Activated effector memory CD4-positive, alpha-beta T cell treated with Interleukin-2 at 50 U/mL for 16 hours (primary cell): ENCODE data around the gene LAIR2.
"Not testable (repeated sequence)": the region's sequence is repeated elsewhere in the genome, so short reads cannot be mapped to it uniquely, and the experiment has no call there.

Experiments used
- DNase-seq: peaks from one replicate; pipeline ENCODE4 v3.0.0-alpha.2; 2020

The LAIR2 gene

DNA sequence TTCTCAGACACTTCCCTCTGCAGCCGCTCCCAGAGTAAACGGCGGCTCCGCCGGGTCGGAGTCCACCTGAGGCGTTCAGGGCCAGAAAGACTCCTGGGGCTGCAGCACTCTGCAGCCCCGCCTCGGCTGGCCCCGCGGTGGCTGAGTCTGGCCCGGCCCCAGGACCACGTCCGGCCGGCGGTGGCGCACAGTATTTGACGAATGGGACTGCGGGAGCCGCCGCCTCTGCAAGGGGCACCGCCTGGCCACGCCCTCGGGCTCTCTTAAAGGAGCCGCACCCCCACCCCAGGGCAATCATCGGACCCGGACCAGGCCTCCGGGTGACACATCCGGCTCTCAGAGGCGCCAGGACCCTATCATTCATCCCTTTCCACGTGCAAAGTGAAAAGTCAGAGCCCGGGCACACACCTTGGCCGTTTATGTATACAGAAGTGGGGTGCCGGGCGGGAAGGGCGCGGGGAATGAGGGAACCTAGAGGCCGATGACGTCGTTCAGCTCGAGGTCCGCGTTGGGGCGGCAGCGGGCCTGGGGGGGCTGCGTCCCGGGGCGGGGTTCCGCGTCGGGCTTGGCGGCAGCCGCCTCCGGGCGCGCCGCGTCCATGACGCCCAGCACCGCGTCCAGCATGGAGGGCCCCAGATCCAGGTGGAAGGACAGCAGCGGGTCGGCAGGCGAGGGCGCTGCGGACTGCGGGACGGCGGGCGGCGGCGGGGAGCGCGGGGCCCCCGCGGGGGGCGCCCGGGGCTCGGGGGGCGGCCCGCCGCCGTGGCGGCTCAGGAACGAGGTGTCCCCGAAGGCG, 37.8 kb upstream of the LAIR2 start:
- DNase-seq: peak; percentile 58

DNA sequence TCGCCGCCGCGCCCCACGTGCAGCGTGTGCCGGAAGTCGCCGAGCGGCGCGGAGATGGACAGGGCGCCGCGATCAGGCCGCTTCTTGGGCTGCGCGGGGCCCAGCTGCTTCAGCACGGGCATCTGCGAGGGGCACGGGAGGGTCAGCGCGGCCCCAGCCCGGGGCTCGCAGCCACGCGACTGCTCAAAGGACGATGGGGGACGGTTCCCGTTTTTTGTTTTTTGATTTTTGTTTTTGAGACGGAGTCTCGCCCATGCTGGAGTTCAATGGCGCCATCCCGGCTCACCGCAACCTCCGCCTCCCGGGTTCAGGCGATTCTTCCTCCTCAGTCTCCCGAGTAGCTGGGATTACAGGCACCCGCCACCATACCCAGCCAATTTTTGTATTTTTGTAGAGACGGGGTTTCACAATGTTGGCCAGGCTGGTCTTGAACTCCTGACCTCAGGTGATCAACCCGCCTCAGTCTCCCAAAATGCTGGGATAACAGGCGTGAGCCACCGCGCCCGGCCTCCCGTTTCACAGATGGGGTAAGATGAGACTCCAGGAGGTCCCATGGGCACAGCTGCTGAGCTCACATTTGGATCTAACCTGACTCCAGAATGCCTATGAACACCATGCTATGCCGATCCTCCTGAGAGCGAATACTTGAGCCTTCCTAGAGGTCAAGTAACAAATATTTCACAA, 37.1 kb upstream of the LAIR2 start:
- no peak for DNase-seq

DNA sequence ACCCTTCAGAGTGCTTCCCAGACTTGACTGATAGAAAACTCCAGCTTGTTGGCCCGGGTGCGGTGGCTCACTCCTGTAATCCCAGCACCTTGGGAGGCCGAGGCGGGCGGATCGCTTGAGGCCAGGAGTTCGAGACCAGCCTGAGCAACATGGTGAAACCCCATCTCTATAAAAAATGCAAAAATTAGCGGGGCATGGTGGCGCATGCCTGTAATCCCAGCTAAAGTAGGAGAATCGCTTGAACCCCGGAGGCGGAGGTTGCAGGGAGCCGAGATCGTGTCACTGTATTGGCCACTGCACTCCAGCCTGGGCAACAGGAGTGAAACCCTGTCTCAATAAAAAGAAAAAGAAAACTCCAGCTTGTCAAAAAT, 36.5 kb upstream of the LAIR2 start:
- DNase-seq: not testable (repeated sequence)

DNA sequence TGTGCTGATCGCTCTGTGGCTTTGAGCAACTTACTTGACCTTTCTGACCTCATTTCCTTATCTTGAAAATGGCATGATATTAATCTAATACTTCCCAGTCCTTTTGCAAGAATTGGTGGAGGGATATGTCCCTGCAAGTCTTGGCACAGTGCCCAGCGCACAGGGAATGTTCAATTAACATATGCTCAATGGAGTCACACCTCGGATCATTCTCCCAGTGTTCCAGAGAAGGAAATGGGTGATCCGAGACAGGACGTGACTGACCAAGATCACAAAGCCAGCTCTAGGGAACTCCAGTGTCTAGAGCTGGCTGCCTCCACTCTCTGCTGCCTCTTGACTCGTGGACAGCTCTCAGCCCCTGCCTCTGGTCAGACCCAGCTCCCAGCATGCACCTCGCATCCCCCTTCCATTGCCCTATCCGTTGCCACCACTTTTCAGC, 33.1 kb upstream of the LAIR2 start:
- DNase-seq: no peak

DNA sequence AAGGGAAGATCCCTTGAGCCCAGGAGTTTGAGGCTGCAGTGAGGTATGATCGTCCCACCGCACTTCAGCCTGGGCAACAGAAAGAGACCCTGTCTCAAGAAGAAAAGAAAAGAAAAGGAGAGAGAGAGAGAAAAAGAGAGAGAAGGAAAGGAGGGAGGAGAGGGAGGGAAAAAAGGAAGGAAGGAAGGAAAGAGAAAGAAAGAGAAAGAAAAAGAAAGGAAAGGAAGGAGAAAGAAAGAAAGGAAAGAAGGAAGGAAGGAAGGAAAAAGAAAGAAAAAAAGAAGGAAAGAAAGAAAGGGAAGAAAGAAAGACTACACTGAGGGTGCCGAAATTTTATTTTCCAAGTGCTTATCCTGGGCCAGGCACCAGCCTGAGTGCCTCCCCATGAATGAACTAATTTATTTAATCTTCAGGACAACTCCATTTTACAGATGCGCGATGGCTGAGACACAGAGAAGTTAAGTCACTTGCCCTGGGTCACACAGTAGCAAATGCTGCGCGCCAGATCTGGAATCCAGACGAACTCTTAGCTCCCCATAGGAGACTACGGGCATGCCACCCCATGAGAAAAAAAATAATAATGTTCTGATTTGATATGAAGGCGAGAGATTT, 32.2 kb upstream of the LAIR2 start:
- DNase-seq: no peak

DNA sequence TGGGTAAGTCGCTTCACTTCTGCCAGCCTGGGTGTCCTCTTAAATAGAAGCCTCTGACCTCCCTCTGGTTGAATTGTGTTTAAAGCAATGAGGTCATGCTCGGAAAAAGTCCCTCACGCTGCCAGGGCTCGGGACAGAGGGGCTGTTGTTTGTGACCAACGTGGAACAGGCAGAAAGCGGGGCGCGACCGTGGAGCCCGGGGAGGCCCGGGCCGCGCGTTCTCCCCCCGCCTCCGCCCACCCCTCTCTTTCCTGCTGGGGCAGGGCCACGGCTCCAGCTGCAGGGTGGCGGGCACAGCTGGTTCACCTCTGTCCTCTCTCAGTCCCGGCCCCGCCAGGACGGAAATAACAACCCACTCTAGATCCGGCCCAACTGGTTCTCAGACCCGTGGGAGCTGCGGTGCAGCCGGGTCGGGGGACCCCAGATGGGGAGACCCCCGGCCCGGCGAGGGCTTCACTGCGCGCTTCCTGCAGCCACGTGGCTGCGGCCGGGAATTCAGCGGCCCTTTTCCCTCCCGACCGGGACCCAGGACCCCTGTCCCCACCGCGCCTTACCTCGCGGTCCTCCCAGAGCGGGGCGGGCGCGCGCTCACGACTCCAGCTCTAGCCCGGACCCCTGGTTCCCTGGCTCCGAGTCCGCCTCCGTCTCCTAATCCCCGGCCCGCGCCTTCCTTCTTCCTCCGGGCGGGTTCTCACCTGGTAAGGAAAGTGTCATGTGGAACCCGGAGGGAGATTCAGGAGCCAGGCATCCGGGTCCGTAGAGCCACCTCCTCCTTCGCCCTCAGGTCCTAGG, 31.4 kb upstream of the LAIR2 start:
- DNase-seq: no peak

DNA sequence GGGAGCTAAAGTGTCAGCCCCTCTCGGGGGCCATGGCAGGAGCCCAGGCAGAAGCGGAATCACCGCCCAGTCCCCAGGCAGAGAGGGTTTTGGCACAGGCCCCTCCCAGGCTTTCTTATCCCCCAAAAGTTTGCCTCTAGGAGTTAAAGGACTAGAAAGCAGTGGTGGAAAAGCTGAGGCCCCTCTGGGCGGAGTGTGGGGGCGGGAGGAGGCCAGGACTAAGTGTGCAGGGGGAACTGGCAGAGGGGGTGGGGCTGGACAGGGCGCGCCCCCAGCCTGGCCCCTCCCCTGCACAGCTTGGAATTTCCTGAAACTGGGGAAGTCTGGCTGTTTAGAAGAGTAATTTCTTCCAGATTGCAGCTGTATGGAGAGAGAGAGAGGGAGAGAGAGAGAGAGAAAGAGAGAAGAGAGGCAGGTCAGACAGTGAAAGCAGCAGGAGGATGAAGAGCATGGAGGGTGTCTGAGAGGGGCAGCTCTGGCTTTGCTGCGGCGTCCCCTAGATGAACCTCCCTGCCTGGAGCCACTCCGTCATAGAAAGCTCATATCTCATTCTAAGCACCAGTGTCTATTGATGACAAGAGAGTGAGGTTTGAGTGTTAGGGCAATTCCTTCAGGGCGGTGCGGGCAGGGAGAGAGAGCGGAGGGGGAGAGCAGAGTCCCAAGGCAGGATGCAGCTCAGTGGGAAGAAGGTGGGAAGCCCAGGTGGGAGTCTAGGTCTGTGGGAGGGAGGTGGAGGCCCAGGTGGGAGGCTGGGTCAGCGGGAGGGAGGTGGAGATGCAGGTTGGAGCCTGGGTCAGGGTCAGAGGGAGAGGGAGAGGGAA, 29.4 kb upstream of the LAIR2 start, which contains the start of gene CDC42EP5:
Gene CDC42EP5 (minus strand): TSS at position 226 of the 821 bp plus-strand sequence. CDS start 7,749 bp downstream, outside the sequence.
- no peak for DNase-seq

DNA sequence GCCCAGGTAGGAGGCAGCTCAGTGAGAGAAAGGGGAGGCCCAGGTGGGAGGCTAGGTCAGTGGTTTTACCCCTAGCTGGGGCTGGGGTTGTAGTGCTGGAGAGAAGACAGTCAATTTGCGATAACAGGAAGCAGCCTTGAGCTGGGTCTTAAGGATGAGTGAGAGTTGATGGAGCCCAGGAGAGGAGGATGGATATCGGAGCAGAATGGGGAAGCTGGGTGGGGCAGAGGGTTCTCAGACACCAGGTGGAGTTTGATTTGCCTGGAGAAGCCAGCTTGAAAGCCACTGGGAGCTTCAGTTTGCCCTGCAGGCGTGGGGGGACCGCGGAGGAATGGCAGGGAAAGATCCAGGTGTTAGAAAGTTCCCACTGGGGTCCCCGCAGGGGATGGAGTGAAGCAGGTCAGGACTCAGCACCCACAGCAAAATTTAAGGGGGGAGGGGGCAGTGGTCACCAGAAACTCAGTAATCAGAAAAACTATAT, 28.7 kb upstream of the LAIR2 start:
- no peak for DNase-seq

DNA sequence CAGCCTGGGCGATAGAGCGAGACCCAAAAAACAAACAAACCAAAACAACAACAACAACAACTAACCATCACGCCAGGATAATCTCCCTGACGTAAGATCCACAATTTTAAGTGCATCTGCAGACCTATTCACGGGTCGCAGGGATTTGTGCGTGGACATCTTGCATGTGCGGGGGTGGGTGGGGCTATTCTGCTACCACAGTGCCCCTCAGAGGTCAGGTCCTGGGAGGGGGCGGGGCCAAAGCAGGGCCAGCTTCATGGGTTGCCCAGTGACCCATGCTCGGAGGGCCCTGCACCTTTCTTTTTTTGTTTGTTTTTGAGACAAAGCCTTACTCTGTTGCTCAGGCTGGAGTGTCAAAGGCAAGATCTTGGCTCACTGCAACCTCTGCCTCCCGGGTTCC, 26.9 kb upstream of the LAIR2 start:
- DNase-seq: no peak

DNA sequence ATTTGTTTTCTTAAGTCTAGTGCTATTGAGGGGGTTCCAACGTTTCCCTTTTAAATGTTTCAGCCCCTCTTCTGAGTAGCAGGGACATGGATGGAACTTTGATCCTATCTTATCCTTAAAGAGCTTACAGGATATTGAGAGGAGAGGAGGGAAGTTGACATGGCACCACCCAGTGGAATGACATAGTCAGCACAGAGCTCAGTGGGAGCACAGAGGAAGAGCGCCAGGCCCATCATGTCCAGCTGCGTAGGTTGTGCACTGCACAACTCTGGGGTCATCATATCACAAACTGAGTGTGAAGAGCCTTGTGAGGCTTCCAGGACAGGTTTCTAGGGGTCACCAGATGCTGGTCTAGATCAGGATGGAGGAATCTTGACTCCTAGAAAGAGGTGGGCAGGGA, 25.0 kb upstream of the LAIR2 start:
- no peak for DNase-seq

DNA sequence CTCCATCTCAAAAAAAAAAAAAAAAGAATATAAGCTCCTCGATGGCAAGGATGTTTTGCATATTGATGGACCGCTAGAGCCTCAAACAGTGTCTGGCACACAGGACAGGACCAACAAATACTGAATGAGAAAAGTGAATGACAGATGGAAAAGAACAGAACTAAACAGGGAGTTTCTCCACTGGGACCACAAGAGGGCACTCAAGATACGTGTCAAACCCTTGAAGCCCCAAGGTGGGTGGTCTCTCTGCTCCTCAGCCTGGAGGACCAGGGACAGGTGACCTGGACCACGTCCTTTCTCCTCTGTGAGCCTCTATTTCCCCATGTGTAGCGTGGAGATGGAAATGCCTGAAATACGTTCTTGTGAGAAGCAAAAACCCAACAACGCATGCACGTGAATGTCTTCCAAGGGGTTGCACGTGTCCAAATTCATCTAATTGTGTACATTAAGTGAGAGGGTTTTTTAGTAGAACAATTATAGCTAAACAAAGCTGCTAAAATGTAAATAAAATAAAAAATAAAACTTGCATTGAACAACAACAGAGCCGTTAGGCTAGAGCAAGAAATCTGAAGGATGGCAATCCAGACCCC, 23.9 kb upstream of the LAIR2 start:
- DNase-seq: no peak

DNA sequence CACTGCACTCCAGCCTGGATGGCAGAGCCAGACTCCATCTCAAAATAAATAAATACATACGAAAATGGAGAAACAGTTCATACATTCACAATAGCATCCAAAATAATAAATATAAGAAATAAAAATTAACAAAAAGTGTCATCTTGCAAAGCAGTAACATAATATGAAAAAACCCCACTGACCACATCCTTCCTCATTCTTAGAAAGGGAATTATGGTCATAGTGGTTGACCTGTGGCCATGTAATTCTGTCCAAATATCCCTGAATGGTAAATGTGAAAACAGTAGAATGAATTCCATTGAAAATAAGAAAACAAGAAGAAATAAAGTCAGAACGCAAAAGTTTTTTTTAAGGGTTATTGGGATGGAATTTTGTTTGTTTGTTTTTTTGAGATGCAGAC, 22.6 kb upstream of the LAIR2 start:
- no peak for DNase-seq

DNA sequence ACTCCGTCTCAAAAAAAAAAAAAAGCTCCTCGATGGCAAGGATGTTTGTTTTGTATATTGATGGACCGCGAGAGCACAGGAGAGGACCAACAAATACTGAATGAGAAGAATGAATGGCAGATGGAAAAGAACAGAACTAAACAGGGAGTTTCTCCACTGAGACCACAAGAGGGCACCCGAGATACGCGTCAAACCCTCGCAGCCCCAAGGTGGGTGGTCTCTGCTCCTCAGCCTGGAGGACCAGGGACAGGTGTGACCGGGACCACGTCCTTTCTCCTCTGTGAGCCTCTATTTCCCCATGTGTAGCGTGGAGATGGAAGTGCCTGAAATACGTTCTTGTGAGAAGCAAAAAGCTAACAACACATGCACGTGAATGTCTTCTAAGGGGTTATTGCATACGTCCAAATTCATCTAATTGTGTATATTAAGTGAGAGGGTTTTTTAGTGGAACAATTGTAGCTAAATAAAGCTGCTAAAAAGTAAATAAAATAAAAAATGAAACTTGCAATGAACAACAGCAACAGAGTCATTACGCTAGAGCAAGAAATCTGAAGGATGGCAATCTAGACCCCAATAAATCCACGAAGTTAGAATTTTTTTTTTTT, 21.2 kb upstream of the LAIR2 start:
- DNase-seq: no peak

DNA sequence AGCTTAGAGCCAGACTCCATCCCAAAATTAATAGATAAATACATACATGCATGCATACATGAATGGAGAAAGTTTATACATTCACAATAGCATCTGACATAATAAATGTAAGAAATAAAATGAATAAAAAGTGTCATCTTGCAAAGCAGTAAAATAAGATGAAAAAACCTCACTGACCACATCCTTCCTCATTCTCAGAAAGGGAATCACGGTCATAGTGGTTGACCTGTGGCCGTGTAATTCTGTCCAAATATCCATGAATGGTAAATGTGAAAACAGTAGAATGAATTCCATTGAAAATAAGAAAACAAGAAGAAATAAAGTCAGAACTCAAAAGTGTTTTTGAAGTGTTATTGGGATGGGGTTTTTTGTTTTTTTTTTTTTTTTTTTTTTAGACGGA, 19.7 kb upstream of the LAIR2 start:
- no peak for DNase-seq

DNA sequence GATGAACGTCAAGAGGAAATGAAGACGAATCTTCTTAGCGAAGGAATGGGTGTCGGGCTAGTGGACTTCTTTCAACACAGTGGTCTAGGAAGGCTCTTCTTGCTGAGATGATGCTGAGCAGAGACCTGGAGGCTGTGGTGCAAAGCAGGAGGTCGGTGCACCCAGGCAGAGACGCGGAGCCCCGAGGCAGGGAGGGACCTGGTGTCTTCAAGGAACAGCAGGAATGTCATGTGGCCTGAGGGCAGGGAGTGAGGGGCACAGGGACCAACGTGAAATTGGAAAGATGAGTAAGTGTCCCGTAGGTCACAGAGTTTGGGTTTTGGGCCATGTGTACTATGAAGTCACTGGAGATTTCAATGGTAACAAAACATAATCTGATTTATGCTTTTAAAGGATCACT, 18.2 kb upstream of the LAIR2 start:
- DNase-seq: no peak

DNA sequence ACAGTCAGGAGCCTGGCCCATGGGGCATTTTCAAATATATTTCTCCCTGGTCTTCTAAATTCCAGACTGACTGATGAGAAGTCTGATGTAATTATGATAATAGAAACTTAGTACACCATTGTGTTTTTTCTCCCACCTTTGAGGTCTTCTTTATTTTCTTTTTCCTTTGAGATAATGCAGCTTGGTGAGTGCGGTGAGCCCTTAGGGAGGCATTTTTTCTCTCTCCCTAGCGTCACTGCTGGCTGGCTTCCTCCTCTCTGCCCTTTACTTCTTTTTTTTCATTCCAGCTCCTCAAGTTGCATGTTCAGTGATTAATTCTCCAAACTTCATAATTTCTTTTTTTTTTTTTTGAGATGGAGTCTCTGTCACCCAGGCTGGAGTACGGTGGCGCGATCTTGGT, 16.8 kb upstream of the LAIR2 start:
- no peak for DNase-seq

DNA sequence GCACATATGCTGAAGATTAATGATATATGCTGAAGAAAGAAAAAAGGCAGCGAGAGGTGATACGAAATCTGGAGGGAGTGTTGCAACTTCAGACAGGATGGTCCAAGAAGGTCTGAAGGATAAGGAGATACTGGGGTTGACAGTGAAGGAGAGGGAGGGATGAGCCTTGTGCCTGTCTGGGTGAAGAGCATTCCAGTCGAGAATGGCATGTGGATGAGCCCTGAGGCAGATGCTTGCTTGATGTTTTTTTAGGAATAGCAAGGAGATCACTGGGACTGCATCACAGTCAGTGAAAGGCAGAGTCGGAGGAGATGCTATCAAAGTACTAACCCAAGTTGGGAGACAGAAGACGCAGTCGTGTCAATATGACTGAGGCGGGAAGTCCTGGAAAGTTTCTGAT, 13.3 kb upstream of the LAIR2 start:
- DNase-seq: no peak

DNA sequence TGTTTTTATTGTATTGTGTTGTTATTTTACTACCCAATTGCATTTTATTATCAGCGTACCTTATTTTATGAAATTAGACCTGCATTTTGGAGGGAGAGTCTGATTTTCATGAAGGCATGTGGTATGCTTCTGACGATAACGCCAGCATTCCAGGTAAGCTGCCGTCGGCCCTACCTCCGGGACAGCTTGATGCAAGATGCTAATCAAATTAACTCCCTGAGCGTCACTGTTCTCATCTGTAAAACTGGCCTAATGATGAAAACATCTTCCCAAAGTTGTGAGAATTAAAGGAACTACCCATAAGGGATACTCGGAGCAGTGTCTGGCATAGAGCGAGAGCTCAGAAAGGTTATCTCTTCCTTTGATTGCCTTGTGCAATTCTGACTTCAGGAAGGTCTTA, 12.9 kb upstream of the LAIR2 start:
- no peak for DNase-seq

DNA sequence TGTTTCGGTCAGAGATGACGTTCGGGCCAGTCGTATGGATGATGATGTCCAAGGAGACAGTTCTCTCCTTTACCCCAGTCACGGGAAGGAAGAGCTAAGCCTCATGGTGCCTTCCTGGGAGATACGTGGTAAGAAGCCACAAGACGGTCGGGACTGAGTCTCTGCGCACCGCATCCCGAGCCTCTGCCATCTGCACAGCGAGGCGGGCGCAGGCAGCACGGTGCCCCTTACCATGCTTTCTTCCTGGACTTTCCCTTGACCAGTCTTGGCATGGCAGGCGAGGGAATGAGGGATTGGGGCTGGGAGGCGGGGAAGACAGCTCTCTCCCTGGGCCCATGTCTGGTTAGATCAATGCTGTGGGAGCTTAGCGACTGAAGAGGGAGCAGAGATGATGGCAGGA, 10.1 kb upstream of the LAIR2 start:
- no peak for DNase-seq

DNA sequence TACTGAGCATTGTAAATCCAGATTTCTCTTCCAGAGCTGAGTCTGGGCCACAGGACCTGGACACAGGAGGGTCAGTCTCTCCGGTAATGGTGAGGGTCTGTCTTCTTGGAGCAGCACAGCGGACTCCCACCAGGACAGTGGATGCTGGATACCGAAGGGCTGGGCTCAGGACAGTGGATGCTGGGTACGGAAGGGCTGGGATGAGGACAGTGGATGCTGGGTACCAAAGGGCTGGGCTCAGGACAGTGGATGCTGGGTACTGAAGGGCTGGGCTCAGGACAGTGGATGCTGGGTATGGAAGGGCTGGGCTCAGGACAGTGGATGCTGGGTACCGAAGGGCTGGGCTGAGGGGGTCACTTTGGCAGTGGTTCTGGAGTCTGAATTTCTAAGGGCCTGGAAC, 9.6 kb upstream of the LAIR2 start:
- not testable (repeated sequence) for DNase-seq

DNA sequence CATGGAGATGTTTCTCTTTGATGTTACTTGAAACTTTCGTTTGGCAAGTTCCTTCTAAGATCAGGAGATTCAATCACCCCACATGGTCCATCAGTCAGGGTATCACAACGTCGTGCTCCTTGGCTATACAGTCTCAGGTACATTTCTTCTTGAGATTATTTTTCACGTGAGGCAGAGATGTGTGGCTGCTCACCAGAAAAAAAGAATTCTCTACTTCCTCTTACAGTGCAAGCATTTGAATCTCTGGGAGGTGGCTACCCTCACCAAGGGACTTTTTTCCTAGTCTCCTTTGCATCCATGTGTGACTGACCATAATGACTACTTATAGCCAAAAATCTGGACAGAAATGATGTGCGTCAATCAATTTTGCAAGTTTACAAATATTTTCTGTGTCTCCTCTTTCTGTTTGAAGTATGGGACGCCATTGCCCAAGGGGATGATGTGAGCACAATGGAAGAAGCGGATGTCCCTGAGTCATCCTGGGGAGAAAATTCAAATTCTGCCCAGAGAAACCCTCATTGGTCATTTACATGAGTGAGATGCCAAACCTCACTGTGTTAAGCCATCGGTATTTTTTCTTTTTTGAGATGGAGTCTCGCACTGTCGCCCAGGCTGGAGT, 8.6 kb upstream of the LAIR2 start:
- no peak for DNase-seq
